WTC11 (cell line): ENCODE results near the gene ARL15. TPM values are rescaled to one million over a fixed set of nuclear protein-coding genes. Genes with fewer than 3 reads are reported as not detected.

Source experiments
- ATAC-seq: fragments of 200-7000 bp; cut with Tn5 transposase; 2 replicates; pipeline ENCODE4 v1.10.0; 2021; ENCODE audit warnings: mild to moderate bottlenecking, moderate library complexity
- CTCF ChIA-PET: fragments of 300-600 bp; sonication (Branson Sonifier 250); formaldehyde crosslinking; loops from one replicate; lab custom pipeline; 2021; ENCODE audit warnings: antibody characterized with exemption; lab: Charles Lee
- POLR2A ChIA-PET: fragments of 350-600 bp; sonication (Branson Sonifier 250); formaldehyde crosslinking; loops from one replicate; lab custom pipeline; 2021; ENCODE audit warnings: antibody characterized with exemption; lab: Charles Lee
- DNase-seq: peaks from one replicate; pipeline ENCODE4 v3.0.0; 2021; ENCODE audit warnings: low spot score
- H3K27ac Mint-ChIP-seq: 2 replicates; pipeline ENCODE4 v1.8.0; 2021; ENCODE audit warnings: mixed read lengths
- H3K27me3 Mint-ChIP-seq: 2 replicates; pipeline ENCODE4 v1.8.0; 2021; ENCODE audit warnings: low read depth, mild to moderate bottlenecking, moderate library complexity, mixed read lengths
- H3K36me3 Mint-ChIP-seq: 2 replicates; pipeline ENCODE4 v1.8.0; 2021; ENCODE audit warnings: mixed read lengths
- H3K4me1 Mint-ChIP-seq: 2 replicates; pipeline ENCODE4 v1.8.0; 2022; ENCODE audit warnings: mixed read lengths
- H3K4me3 Mint-ChIP-seq: 2 replicates; pipeline ENCODE4 v1.8.0; 2021; ENCODE audit warnings: mild to moderate bottlenecking, moderate library complexity, mixed read lengths
- H3K9me3 Mint-ChIP-seq: 2 replicates; pipeline ENCODE4 v1.8.0; 2021; ENCODE audit warnings: mixed read lengths
- ATF6 ChIP-seq: sonication (generic); formaldehyde crosslinking; IDR thresholded peaks from 2 replicates; pipeline ENCODE4 v1.8.1; 2023; ENCODE audit warnings: mild to moderate bottlenecking, missing genetic modification reagents
- CREM ChIP-seq: sonication (generic); formaldehyde crosslinking; IDR thresholded peaks from 2 replicates; pipeline ENCODE4 v1.8.1; 2022; ENCODE audit warnings: mild to moderate bottlenecking, missing genetic modification reagents, moderate library complexity
- CTCF ChIP-seq: fragments of 200-600 bp; IDR thresholded peaks from 2 replicates; pipeline ENCODE4 v1.8.0; 2022; ENCODE audit warnings: antibody characterized with exemption
- EMX1 ChIP-seq: fragments of 250-450 bp; sonication (Bioruptor Pico); IDR thresholded peaks from 2 replicates; pipeline ENCODE4 v1.8.0; 2021; ENCODE audit warnings: mild to moderate bottlenecking
- ERG ChIP-seq: fragments of 250-450 bp; sonication (Bioruptor Pico); IDR thresholded peaks from 2 replicates; pipeline ENCODE4 v1.8.0; 2021; ENCODE audit warnings: mild to moderate bottlenecking
- FOXJ3 ChIP-seq: sonication (generic); formaldehyde crosslinking; IDR thresholded peaks from 2 replicates; pipeline ENCODE4 v1.9.0; 2021; ENCODE audit warnings: missing genetic modification reagents, mild to moderate bottlenecking, borderline replicate concordance
- KAT7 ChIP-seq: sonication (generic); formaldehyde crosslinking; IDR thresholded peaks from 2 replicates; pipeline ENCODE4 v1.8.1; 2023; ENCODE audit warnings: missing genetic modification reagents, mild to moderate bottlenecking, borderline replicate concordance
- MLX ChIP-seq: sonication (generic); formaldehyde crosslinking; IDR thresholded peaks from 2 replicates; pipeline ENCODE4 v1.8.1; 2023; ENCODE audit warnings: mild to moderate bottlenecking, missing genetic modification reagents, moderate library complexity
- NR1H2 ChIP-seq: sonication (generic); formaldehyde crosslinking; IDR thresholded peaks from 2 replicates; pipeline ENCODE4 v1.9.0; 2021; ENCODE audit warnings: mild to moderate bottlenecking, moderate library complexity, missing genetic modification reagents
- NR2C2 ChIP-seq: sonication (generic); formaldehyde crosslinking; IDR thresholded peaks from 2 replicates; pipeline ENCODE4 v1.8.0; 2022; ENCODE audit warnings: mild to moderate bottlenecking, missing genetic modification reagents
- USF1 ChIP-seq: sonication (generic); formaldehyde crosslinking; IDR thresholded peaks from 2 replicates; pipeline ENCODE4 v1.8.0; 2022; ENCODE audit warnings: mild to moderate bottlenecking, missing genetic modification reagents
- ZMAT4 ChIP-seq: fragments of 250-450 bp; sonication (Bioruptor Pico); IDR thresholded peaks from 2 replicates; pipeline ENCODE4 v1.9.0; 2021; ENCODE audit warnings: mild to moderate bottlenecking
- ZNF138 ChIP-seq: sonication (generic); formaldehyde crosslinking; conservative IDR thresholded peaks from 2 replicates; pipeline ENCODE4 v1.8.1; 2022; ENCODE audit warnings: mild to moderate bottlenecking, moderate library complexity, missing genetic modification reagents
- ZNF416 ChIP-seq: fragments of 250-450 bp; sonication (Bioruptor Pico); IDR thresholded peaks from 2 replicates; pipeline ENCODE4 v1.9.0; 2021; ENCODE audit warnings: mild to moderate bottlenecking, inconsistent platforms
- ZNF423 ChIP-seq: fragments of 250-450 bp; sonication (Bioruptor Pico); IDR thresholded peaks from 2 replicates; pipeline ENCODE4 v2.1.2; 2022; ENCODE audit warnings: mild to moderate bottlenecking, moderate library complexity
- total RNA-seq: library from RNA; stranded (reverse); gene quantifications from 3 replicates; pipeline ENCODE4 v1.2.3, GENCODE V29; 2021
- TF ChIP-seq, protein P1 (sequence below): sonication (generic); formaldehyde crosslinking; IDR thresholded peaks from 2 replicates; pipeline ENCODE4 v1.8.1; 2022; ENCODE audit warnings: low read depth, mild to moderate bottlenecking, moderate library complexity, missing genetic modification reagents, borderline replicate concordance

ARL15 gene
- total RNA-seq, 1 experiment from 2014 or later: 20.1 TPM

- no peak for TF ChIP-seq ZNF138 (CRISPR knock-in tag)
- TF ChIP-seq FOXJ3 (CRISPR knock-in tag): no peak
- no peak for TF ChIP-seq EMX1 (CRISPR knock-in tag)
- no peak for TF ChIP-seq ZMAT4
Measured at GRCh38 chr5:53907827-53908226, 402.5 kb downstream of the ARL15 start (continued).

DNA sequence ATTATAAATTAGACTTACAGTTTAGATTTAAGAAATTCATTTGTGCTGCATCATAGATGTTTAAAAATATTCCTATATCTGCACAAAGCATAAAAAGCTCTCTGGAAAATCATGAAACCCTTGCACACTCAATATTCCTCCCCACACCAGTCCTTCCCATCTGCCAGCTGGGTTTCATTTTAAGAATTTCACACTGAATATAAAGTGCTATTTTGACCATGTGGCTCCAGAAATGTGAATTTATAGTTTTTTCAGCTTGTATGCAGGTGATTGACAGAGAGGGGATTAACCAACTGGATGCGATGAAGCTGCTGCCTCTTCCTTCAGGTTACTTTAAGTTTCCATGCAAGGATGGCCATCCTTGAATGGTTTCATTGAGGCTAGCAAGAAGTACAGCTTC, 403.6 kb downstream of the ARL15 start:
- ATAC-seq (no peak), DNase-seq (no peak)
- Mint-ChIP-seq H3K27ac (no peak overlapping the region), H3K27me3 (no peaks in the 10 kb centered on the region), H3K36me3 (no peaks in the 10 kb centered on the region), H3K4me1 (no peaks in the 10 kb centered on the region), H3K9me3 (no peaks in the 10 kb centered on the region), H3K4me3 (no peak overlapping the region)
- ChIA-PET POLR2A (interaction anchor here (0.5 to 0.7 kb wide), 2 partner anchors 582 to 659 kb away, joined by 3 to 4 read pairs; no protein-coding TSS in a partner anchor), CTCF (interaction anchor here (0.5 kb wide), 1 partner anchor 21 kb away, joined by 3 read pairs; no protein-coding TSS in a partner anchor)
- no peak for TF ChIP-seq ERG
- TF ChIP-seq, protein P1, sequence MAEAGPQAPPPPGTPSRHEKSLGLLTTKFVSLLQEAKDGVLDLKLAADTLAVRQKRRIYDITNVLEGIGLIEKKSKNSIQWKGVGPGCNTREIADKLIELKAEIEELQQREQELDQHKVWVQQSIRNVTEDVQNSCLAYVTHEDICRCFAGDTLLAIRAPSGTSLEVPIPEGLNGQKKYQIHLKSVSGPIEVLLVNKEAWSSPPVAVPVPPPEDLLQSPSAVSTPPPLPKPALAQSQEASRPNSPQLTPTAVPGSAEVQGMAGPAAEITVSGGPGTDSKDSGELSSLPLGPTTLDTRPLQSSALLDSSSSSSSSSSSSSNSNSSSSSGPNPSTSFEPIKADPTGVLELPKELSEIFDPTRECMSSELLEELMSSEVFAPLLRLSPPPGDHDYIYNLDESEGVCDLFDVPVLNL (CRISPR knock-in tag): no peak
- TF ChIP-seq ZNF416 (CRISPR knock-in tag): no peak
- TF ChIP-seq CREM: no peak
- no peak for TF ChIP-seq MLX (CRISPR knock-in tag)
- TF ChIP-seq KAT7 (CRISPR knock-in tag): no peak
- no peak for TF ChIP-seq NR2C2 (CRISPR knock-in tag)

DNA sequence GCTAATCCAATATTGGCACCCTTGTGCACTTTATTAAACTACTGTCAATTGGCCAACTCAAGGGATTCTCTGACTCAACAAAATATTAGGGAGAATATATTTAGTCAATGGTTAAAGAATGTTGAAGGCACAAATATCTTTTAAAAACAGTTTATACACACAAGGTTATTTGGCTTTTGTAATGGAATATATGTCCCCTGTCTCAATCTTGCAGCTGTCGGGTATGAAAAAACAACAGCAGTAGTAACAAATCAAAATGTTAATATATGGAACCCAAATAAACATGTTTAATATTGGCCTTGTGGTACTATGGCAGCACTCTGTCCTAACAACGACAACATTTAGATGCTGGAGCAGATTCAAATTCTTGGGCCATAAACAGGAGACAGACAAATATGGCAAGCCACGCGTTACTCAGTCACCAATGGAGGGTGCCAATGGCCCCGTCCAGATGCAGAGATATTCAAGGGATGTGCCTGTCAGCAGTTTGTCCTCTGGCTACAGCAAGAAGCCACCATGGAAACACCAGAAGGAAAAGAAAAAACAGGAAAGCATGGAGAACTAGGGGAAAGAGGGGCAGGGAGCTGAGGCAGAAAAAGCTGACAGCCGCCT, 408.0 kb downstream of the ARL15 start:
- H3K36me3 Mint-ChIP-seq: peaks cover 4% of the 10 kb centered on the region; the same call in 1 of the 2 replicates
- ChIA-PET POLR2A (no interaction called here), CTCF (no interaction called here)
- H3K27ac Mint-ChIP-seq: no peak overlapping the region
- peaks cover 6% of the 10 kb centered on the region for H3K9me3 Mint-ChIP-seq
- no peaks in the 10 kb centered on the region for H3K4me1 Mint-ChIP-seq
- DNase-seq (no peak), ATAC-seq (no peak)
- no peaks in the 10 kb centered on the region for H3K27me3 Mint-ChIP-seq
- no peak for TF ChIP-seq NR1H2 (CRISPR knock-in tag)
- H3K4me3 Mint-ChIP-seq: no peak overlapping the region

DNA sequence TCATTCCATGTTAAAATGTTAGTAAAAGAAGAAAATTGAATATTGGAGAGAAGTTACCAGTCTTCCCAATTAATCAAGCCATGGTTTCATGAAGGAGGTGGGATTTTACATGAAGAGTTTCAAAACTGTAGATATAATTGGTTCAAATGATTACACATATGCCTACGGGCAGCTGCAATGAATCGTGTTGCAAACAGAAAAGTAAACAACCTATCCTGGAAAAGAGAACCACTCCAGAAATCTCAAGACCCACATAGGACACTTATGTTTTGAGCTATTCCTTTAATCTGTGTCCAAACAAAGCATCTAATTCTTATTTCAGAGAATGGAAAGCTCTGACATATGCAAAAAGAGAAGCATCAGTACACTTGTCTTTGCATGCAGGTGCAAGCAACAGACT, 409.7 kb downstream of the ARL15 start:
- ChIA-PET CTCF (no interaction called here), POLR2A (no interaction called here)
- no peak for DNase-seq
- H3K27ac Mint-ChIP-seq: no peak overlapping the region
- H3K9me3 Mint-ChIP-seq: peaks cover 14% of the 10 kb centered on the region
- no peaks in the 10 kb centered on the region for H3K27me3 Mint-ChIP-seq
- H3K4me1 Mint-ChIP-seq: no peaks in the 10 kb centered on the region
- ATAC-seq: no peak
- peaks cover 7% of the 10 kb centered on the region; the same call in 1 of the 2 replicates for H3K36me3 Mint-ChIP-seq
- no peak overlapping the region for H3K4me3 Mint-ChIP-seq
- no peak for TF ChIP-seq EMX1 (CRISPR knock-in tag)
- TF ChIP-seq USF1: no peak
- TF ChIP-seq CTCF: no peak
- TF ChIP-seq ATF6 (CRISPR knock-in tag): no peak
- no peak for TF ChIP-seq FOXJ3 (CRISPR knock-in tag)
- no peak for TF ChIP-seq ZNF423 (CRISPR knock-in tag)
